Measurements from ENCODE around the gene MRPL49. TPM values are rescaled to one million over a fixed set of nuclear protein-coding genes. Genes with fewer than 3 reads are reported as not detected.
A peak's percentile ranks its signal among the peaks of the same experiment; 100 is the strongest.
"Not testable (repeated sequence)": the region's sequence is repeated elsewhere in the genome, so short reads cannot be mapped to it uniquely, and the experiment has no call there.

The MRPL49 gene
- polyA plus RNA-seq, 4 donors: 56.2 to 65.2 (median 62.2) TPM

DNA sequence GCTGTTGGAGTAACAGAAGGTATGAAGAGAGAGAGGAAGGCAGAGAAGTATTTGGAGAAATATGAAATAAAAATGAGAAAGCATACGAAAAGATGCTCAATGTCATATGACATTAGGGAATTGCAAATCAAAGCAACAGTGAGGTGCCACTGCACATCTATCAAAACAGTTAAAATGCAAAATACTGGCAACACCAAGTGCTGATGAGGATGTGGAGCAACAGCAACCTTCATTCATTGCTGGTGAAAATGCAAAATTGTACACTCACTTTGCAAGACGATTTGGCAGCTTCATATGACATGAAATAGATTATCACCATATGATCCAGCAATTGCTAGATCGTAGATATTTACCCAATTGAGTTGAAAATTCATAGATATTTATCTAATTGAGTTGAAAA, 38.5 kb downstream of the MRPL49 start:
- DNase-seq (ENCODE audit: low read depth in 4 of 4, low spot score in 2 of 4): no peak

GRCh38 chr11:65163684-65164083, 41.6 kb downstream of the MRPL49 start:
- no peak for DNase-seq (ENCODE audit: low read depth in 4 of 4, low spot score in 2 of 4)

GRCh38 chr11:65165410-65166317, 43.5 kb downstream of the MRPL49 start:
- DNase-seq (ENCODE audit: low read depth in 4 of 4, low spot score in 2 of 4): peak in 1 of 4 donors; percentile 17

DNA sequence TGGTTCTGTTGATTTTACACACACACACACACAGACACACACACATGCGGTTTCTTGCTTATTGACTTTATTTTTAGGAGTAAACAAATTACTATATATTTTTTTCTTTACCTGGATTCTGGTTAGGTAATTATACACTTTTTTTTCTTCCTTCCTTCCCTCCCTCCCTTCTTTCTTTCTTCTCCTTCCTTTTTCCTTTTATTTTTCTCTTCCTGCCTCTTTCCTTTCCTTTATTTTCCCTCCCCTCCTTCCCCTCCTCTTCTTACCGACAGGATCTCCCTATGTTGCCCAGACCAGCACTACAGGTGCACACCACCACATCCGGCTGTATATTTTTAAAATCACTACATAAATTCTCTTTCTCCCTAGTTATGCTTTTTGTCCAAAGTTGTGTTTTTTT, 44.8 kb downstream of the MRPL49 start:
- no peak for DNase-seq (ENCODE audit: low read depth in 4 of 4, low spot score in 2 of 4)

- no peak for DNase-seq (ENCODE audit: low read depth in 4 of 4, low spot score in 2 of 4)
Measured at GRCh38 chr11:65167656-65168055, 45.5 kb downstream of the MRPL49 start.

GRCh38 chr11:65169164-65169641, 47.1 kb downstream of the MRPL49 start:
- no peak for DNase-seq (ENCODE audit: low read depth in 4 of 4, low spot score in 2 of 4)

DNA sequence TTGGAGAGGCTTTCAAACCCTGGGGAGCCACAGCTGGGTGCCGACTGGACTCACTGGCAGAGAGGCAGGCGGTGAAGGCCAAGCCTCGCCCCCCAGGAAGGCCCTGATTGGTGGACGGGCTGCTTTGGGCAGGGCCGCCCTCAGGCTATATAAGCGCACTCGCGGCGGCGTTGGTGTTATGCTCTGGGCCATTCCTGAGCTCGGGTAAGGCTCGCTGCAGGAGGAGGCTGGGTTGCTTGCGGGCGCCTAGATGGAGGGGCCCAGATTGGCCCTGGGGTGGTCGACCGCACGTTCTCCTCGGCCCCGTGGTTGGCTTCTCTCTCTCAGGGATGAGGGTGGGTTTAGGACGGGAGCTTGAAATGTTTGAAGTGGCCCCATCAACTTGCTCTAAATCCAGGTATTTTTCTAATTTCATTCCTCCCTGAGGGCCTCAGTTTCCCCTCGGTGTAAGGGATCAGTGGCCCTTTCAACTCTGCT, 48.0 kb downstream of the MRPL49 start, which contains the start of gene SPDYC:
Gene SPDYC (plus strand): TSS at position 176 of the 477 bp plus-strand sequence. CDS start 1,125 bp downstream, outside the sequence.
- no peak for DNase-seq (ENCODE audit: low read depth in 4 of 4, low spot score in 2 of 4)

- no peak for DNase-seq (ENCODE audit: low read depth in 4 of 4, low spot score in 2 of 4)
Measured at GRCh38 chr11:65172600-65172999, 50.5 kb downstream of the MRPL49 start.

- DNase-seq (ENCODE audit: low read depth in 4 of 4, low spot score in 2 of 4): not testable (repeated sequence)
Measured at GRCh38 chr11:65174571-65175010, 52.5 kb downstream of the MRPL49 start.

Other genes with a start within 250 kb of the MRPL49 start
- gene EHD1, start 243.7 kb upstream of the MRPL49 start, polyA plus RNA-seq (ENCODE audit: insufficient read length in 4 of 4): 10 to 100 TPM; 54.4 to 77.9 (median 64.7) TPM
- gene ATG2A, start 205.1 kb upstream of the MRPL49 start, polyA plus RNA-seq (ENCODE audit: insufficient read length in 4 of 4): 10 to 100 TPM; 12.2 to 28.1 (median 21.6) TPM
- gene PPP2R5B, start 197.6 kb upstream of the MRPL49 start, polyA plus RNA-seq (ENCODE audit: insufficient read length in 4 of 4): 10 to 100 TPM; 14.4 to 20.2 (median 17.2) TPM
- gene GPHA2, start 186.4 kb upstream of the MRPL49 start, polyA plus RNA-seq (ENCODE audit: insufficient read length in 4 of 4): 1 to 10 TPM; 1.9 to 3.1 (median 2.6) TPM
- 1 to 10 TPM in 1 of 4 donors, under 1 TPM in 3; 0.48 to 1.5 (median 0.72) TPM for gene MAJIN, start 150.2 kb upstream of the MRPL49 start, polyA plus RNA-seq (ENCODE audit: insufficient read length in 4 of 4)
- gene BATF2, start 125.3 kb upstream of the MRPL49 start, polyA plus RNA-seq (ENCODE audit: insufficient read length in 4 of 4): 1 to 10 TPM; 2.3 to 3.3 (median 2.8) TPM
- 10 to 100 TPM; 58.1 to 81.6 (median 64.8) TPM for gene ARL2, start 108.2 kb upstream of the MRPL49 start, polyA plus RNA-seq (ENCODE audit: insufficient read length in 4 of 4)
- gene SNX15, start 94.9 kb upstream of the MRPL49 start, polyA plus RNA-seq (ENCODE audit: insufficient read length in 4 of 4): 10 to 100 TPM; 25.5 to 34.3 (median 30.4) TPM
- gene SAC3D1, start 81.1 kb upstream of the MRPL49 start, polyA plus RNA-seq (ENCODE audit: insufficient read length in 4 of 4): 10 to 100 TPM; 10.2 to 20.3 (median 13.5) TPM
- gene NAALADL1, start 63.8 kb upstream of the MRPL49 start, polyA plus RNA-seq (ENCODE audit: insufficient read length in 4 of 4): 10 to 100 TPM; 10.8 to 17.4 (median 12.2) TPM
- 10 to 100 TPM; 16.9 to 22.4 (median 21.1) TPM for gene CDCA5, start 38.3 kb upstream of the MRPL49 start, polyA plus RNA-seq (ENCODE audit: insufficient read length in 4 of 4)
- gene ZFPL1, start 38.1 kb upstream of the MRPL49 start, polyA plus RNA-seq (ENCODE audit: insufficient read length in 4 of 4): 10 to 100 TPM; 27.9 to 35.9 (median 34.6) TPM
- gene VPS51, start 26.1 kb upstream of the MRPL49 start, polyA plus RNA-seq (ENCODE audit: insufficient read length in 4 of 4): 100 to 1,000 TPM; 100 to 159 (median 143) TPM
- 100 to 1,000 TPM in 1 of 4 donors, 10 to 100 TPM in 3; 77.8 to 101 (median 80.4) TPM for gene TM7SF2, start 10.4 kb upstream of the MRPL49 start, polyA plus RNA-seq (ENCODE audit: insufficient read length in 4 of 4)
- 10 to 100 TPM in 2 of 4 donors, 1 to 10 TPM in 2; 6.0 to 13.3 (median 9.5) TPM for gene ZNHIT2, start 4.6 kb upstream of the MRPL49 start, polyA plus RNA-seq (ENCODE audit: insufficient read length in 4 of 4)
- gene FAU, start 187 bp upstream of the MRPL49 start, polyA plus RNA-seq (ENCODE audit: insufficient read length in 4 of 4): 100 to 1,000 TPM; 643 to 971 (median 752) TPM
- gene SYVN1, start 12.2 kb downstream of the MRPL49 start, polyA plus RNA-seq (ENCODE audit: insufficient read length in 4 of 4): 10 to 100 TPM; 40.4 to 57.0 (median 48.3) TPM
- under 1 TPM in 1 of 4 donors, not detected in 3; 0.16 TPM for gene SPDYC, start 47.9 kb downstream of the MRPL49 start, polyA plus RNA-seq (ENCODE audit: insufficient read length in 4 of 4)
- gene CAPN1, start 59.6 kb downstream of the MRPL49 start, polyA plus RNA-seq (ENCODE audit: insufficient read length in 4 of 4): 100 to 1,000 TPM in 2 of 4 donors, 10 to 100 TPM in 2; 83.3 to 121 (median 99.2) TPM
- 10 to 100 TPM; 22.0 to 34.0 (median 30.9) TPM for gene POLA2, start 139.6 kb downstream of the MRPL49 start, polyA plus RNA-seq (ENCODE audit: insufficient read length in 4 of 4)
- 10 to 100 TPM in 2 of 4 donors, 1 to 10 TPM in 2; 7.9 to 16.4 (median 11.6) TPM for gene CDC42EP2, start 192.5 kb downstream of the MRPL49 start, polyA plus RNA-seq (ENCODE audit: insufficient read length in 4 of 4)
- gene DPF2, start 211.5 kb downstream of the MRPL49 start, polyA plus RNA-seq (ENCODE audit: insufficient read length in 4 of 4): 100 to 1,000 TPM in 1 of 4 donors, 10 to 100 TPM in 3; 80.5 to 105 (median 90.8) TPM
- gene TIGD3, start 232.4 kb downstream of the MRPL49 start, polyA plus RNA-seq (ENCODE audit: insufficient read length in 4 of 4): under 1 TPM; 0.55 to 0.90 (median 0.86) TPM

Measured in left renal cortex interstitium (tissue), 4 donors.